ENCODE data around the gene CEP85. TPM values are rescaled to one million over a fixed set of nuclear protein-coding genes. Genes with fewer than 3 reads are reported as not detected.

The CEP85 gene
- total and polyA plus RNA-seq, 4 donors = 2.6 to 14.6 (median 5.3) TPM

- Histone ChIP-seq H3K4me1 (ENCODE audit: control insufficient read depth in 4 of 4, insufficient read depth in 4 of 4, low read length in 3 of 4) (peaks cover 0 to 3% (median 0%) of the 10 kb centered on the region in 4 donors), H3K4me3 (ENCODE audit: low read depth in 1 of 3, low read length in 3 of 3) (no peak overlapping the region), H3K9ac (ENCODE audit: low read depth in 1 of 2, low read length in 2 of 2) (no peak overlapping the region), H3K9me3 (ENCODE audit: control insufficient read depth in 4 of 4, low read length in 3 of 4) (no peaks in the 10 kb centered on the region), H3K27ac (ENCODE audit: low read depth in 1 of 2, low read length in 2 of 2) (no peak overlapping the region), H3K27me3 (ENCODE audit: control insufficient read depth in 4 of 4, insufficient read depth in 4 of 4, low read length in 3 of 4) (no peaks in the 10 kb centered on the region), H3K36me3 (ENCODE audit: control insufficient read depth in 4 of 4, insufficient read depth in 3 of 4, low read depth in 1 of 4, low read length in 3 of 4) (no peaks in the 10 kb centered on the region)
- TF ChIP-seq EGR1 (IDR thresholded peaks at IDR 0.05; ENCODE audit: low read depth in 2 of 2) (no peak), RXRA (IDR thresholded peaks at IDR 0.05) (no peak), CTCF (IDR thresholded peaks at IDR 0.05; ENCODE audit: low read depth, low read length, missing input control) (no peak), SP1 (IDR thresholded peaks at IDR 0.05) (no peak), ATF3 (IDR thresholded peaks at IDR 0.05) (no peak), HNF4A (conservative IDR thresholded peaks at IDR 0.05) (no peak), NR2F2 (IDR thresholded peaks at IDR 0.05) (no peak), HNF4G (IDR thresholded peaks at IDR 0.05) (no peak), MAX (IDR thresholded peaks at IDR 0.05) (no peak), YY1 (IDR thresholded peaks at IDR 0.05) (no peak), TAF1 (conservative IDR thresholded peaks at IDR 0.05) (no peak), ZBTB33 (IDR thresholded peaks at IDR 0.05) (no peak), GABPA (IDR thresholded peaks at IDR 0.05 in 1 of 2, conservative IDR thresholded peaks at IDR 0.05 in 1 of 2) (no peak), RAD21 (IDR thresholded peaks at IDR 0.05) (no peak), REST (IDR thresholded peaks at IDR 0.05) (no peak)
- 46% methylated on average over 3 of the region's 3 CpGs for WGBS
- DNase-seq (ENCODE audit: low spot score) = no peak
Measured at GRCh38 chr1:26215246-26215645, 18.8 kb upstream of the CEP85 start.

- Histone ChIP-seq H3K4me1 (ENCODE audit: control insufficient read depth in 4 of 4, insufficient read depth in 4 of 4, low read length in 3 of 4) (peaks cover 0 to 3% (median 0%) of the 10 kb centered on the region in 4 donors), H3K4me3 (ENCODE audit: low read depth in 1 of 3, low read length in 3 of 3) (no peak overlapping the region), H3K27me3 (ENCODE audit: control insufficient read depth in 4 of 4, insufficient read depth in 4 of 4, low read length in 3 of 4) (no peaks in the 10 kb centered on the region), H3K9ac (ENCODE audit: low read depth in 1 of 2, low read length in 2 of 2) (no peak overlapping the region), H3K36me3 (ENCODE audit: control insufficient read depth in 4 of 4, insufficient read depth in 3 of 4, low read depth in 1 of 4, low read length in 3 of 4) (no peaks in the 10 kb centered on the region), H3K9me3 (ENCODE audit: control insufficient read depth in 4 of 4, low read length in 3 of 4) (no peaks in the 10 kb centered on the region), H3K27ac (ENCODE audit: low read depth in 1 of 2, low read length in 2 of 2) (no peak overlapping the region)
- peak in 1 of 2 donors; percentile 24 for TF ChIP-seq RXRA (IDR thresholded peaks at IDR 0.05)
- no peak for TF ChIP-seq NR2F2 (IDR thresholded peaks at IDR 0.05)
- DNase-seq (ENCODE audit: low spot score) = no peak
- 46% methylated on average over 11 of the region's 11 CpGs for WGBS
Measured at GRCh38 chr1:26218906-26219494, 15.0 kb upstream of the CEP85 start.
